ENCODE data around the gene RNGTT.
"Not testable (repeated sequence)": the region's sequence is repeated elsewhere in the genome, so short reads cannot be mapped to it uniquely, and the experiment has no call there.

RNGTT gene

GRCh38 chr6:88722686-88723085, 240.7 kb downstream of the RNGTT start:
- DNase-seq (ENCODE audit: low read depth) = no peak

GRCh38 chr6:88716399-88716798, 247.0 kb downstream of the RNGTT start:
- not testable (repeated sequence) for DNase-seq (ENCODE audit: low read depth)

- no peak for DNase-seq (ENCODE audit: low read depth)
These were observed 251.0 kb downstream of the RNGTT start for GRCh38 chr6:88712243-88712936.

- DNase-seq (ENCODE audit: low read depth) = no peak
These were observed 253.6 kb downstream of the RNGTT start for GRCh38 chr6:88709819-88710246.

- no peak for DNase-seq (ENCODE audit: low read depth)
These were observed 255.1 kb downstream of the RNGTT start for GRCh38 chr6:88708197-88708744.

- DNase-seq (ENCODE audit: low read depth) = no peak
These were observed 257.8 kb downstream of the RNGTT start for GRCh38 chr6:88705601-88706000.

- no peak for DNase-seq (ENCODE audit: low read depth)
These were observed 258.4 kb downstream of the RNGTT start for GRCh38 chr6:88704980-88705379.

GRCh38 chr6:88702956-88703556, 260.4 kb downstream of the RNGTT start:
- DNase-seq (ENCODE audit: low read depth) = no peak

- no peak for DNase-seq (ENCODE audit: low read depth)
These were observed 264.8 kb downstream of the RNGTT start for GRCh38 chr6:88698661-88699060.

GRCh38 chr6:88695937-88696336, 267.5 kb downstream of the RNGTT start:
- DNase-seq (ENCODE audit: low read depth) = no peak

GRCh38 chr6:88683734-88684133, 279.7 kb downstream of the RNGTT start:
- DNase-seq (ENCODE audit: low read depth) = no peak

GRCh38 chr6:88680654-88681053, 282.8 kb downstream of the RNGTT start:
- DNase-seq (ENCODE audit: low read depth) = no peak

GRCh38 chr6:88679841-88680240, 283.6 kb downstream of the RNGTT start:
- no peak for DNase-seq (ENCODE audit: low read depth)

GRCh38 chr6:88677356-88677755, 286.1 kb downstream of the RNGTT start:
- no peak for DNase-seq (ENCODE audit: low read depth)

GRCh38 chr6:88671624-88672023, 291.8 kb downstream of the RNGTT start:
- no peak for DNase-seq (ENCODE audit: low read depth)

GRCh38 chr6:88670369-88670768, 293.0 kb downstream of the RNGTT start:
- no peak for DNase-seq (ENCODE audit: low read depth)

- DNase-seq (ENCODE audit: low read depth) = no peak
These were observed 293.9 kb downstream of the RNGTT start for GRCh38 chr6:88669475-88669874.

GRCh38 chr6:88666901-88667300, 296.5 kb downstream of the RNGTT start:
- DNase-seq (ENCODE audit: low read depth) = no peak

GRCh38 chr6:88665131-88665530, 298.3 kb downstream of the RNGTT start:
- no peak for DNase-seq (ENCODE audit: low read depth)

GRCh38 chr6:88663801-88664200, 299.6 kb downstream of the RNGTT start:
- DNase-seq (ENCODE audit: low read depth) = no peak

GRCh38 chr6:88662653-88663174, 300.7 kb downstream of the RNGTT start:
- no peak for DNase-seq (ENCODE audit: low read depth)

- DNase-seq (ENCODE audit: low read depth) = no peak
These were observed 301.2 kb downstream of the RNGTT start for GRCh38 chr6:88662163-88662580.

GRCh38 chr6:88661136-88661535, 302.3 kb downstream of the RNGTT start:
- DNase-seq (ENCODE audit: low read depth) = no peak

Measured in HS-27A (cell line).